ENCODE data around the gene OSBPL5. TPM values are rescaled to one million over a fixed set of nuclear protein-coding genes. Genes with fewer than 3 reads are reported as not detected.

Gene OSBPL5
- total and polyA plus RNA-seq, 4 donors: 15.2 to 51.5 (median 28.3) TPM

GRCh38 chr11:3191586-3192324 is 26.6 kb upstream of the OSBPL5 start:
- ATAC-seq (ENCODE audit: insufficient read depth, low FRiP score) (no peak), DNase-seq (no peak)
- 90 to 93% methylated on average over 19 of the region's 19 CpGs for WGBS, 2 donors
- Histone ChIP-seq H3K9me3 (ENCODE audit: control insufficient read depth in 4 of 4, insufficient read depth in 3 of 4, low read length in 3 of 4) (no peaks in the 10 kb centered on the region), H3K9ac (ENCODE audit: insufficient read depth in 1 of 2, low read length in 2 of 2) (no peak overlapping the region), H3K4me1 (ENCODE audit: control insufficient read depth in 5 of 5, insufficient read depth in 5 of 5, low read length in 5 of 5) (peaks cover 0 to 3% (median 0%) of the 10 kb centered on the region in 5 donors), H3K36me3 (ENCODE audit: control insufficient read depth in 4 of 4, insufficient read depth in 4 of 4, low read length in 4 of 4) (no peaks in the 10 kb centered on the region), H3K27me3 (ENCODE audit: control insufficient read depth in 3 of 3, insufficient read depth in 3 of 3, low read length in 2 of 3) (no peaks in the 10 kb centered on the region), H3K27ac (ENCODE audit: low read depth in 1 of 2, low read length in 1 of 2) (no peak overlapping the region), H3K4me3 (no peak overlapping the region)
- no peak for TF ChIP-seq CTCF (IDR thresholded peaks at IDR 0.05; ENCODE audit: control extremely low read depth, extremely low read depth)

GRCh38 chr11:3190600-3190999 is 25.5 kb upstream of the OSBPL5 start:
- 83 to 88% methylated on average over 6 of the region's 6 CpGs for WGBS, 2 donors
- no peak overlapping the region for H3K9ac ChIP-seq (ENCODE audit: insufficient read depth in 1 of 2, low read length in 2 of 2)
- ATAC-seq (ENCODE audit: insufficient read depth, low FRiP score): no peak
- no peak overlapping the region for H3K27ac ChIP-seq (ENCODE audit: low read depth in 1 of 2, low read length in 1 of 2)
- TF ChIP-seq CTCF (IDR thresholded peaks at IDR 0.05; ENCODE audit: control extremely low read depth, extremely low read depth): no peak
- H3K4me3 ChIP-seq: no peak overlapping the region
- H3K36me3 ChIP-seq (ENCODE audit: control insufficient read depth in 4 of 4, insufficient read depth in 4 of 4, low read length in 4 of 4): no peaks in the 10 kb centered on the region
- no peak for DNase-seq
- peaks cover 0 to 3% (median 0%) of the 10 kb centered on the region in 5 donors for H3K4me1 ChIP-seq (ENCODE audit: control insufficient read depth in 5 of 5, insufficient read depth in 5 of 5, low read length in 5 of 5)
- no peaks in the 10 kb centered on the region for H3K27me3 ChIP-seq (ENCODE audit: control insufficient read depth in 3 of 3, insufficient read depth in 3 of 3, low read length in 2 of 3)
- no peaks in the 10 kb centered on the region for H3K9me3 ChIP-seq (ENCODE audit: control insufficient read depth in 4 of 4, insufficient read depth in 3 of 4, low read length in 3 of 4)

- H3K9ac ChIP-seq (ENCODE audit: insufficient read depth in 1 of 2, low read length in 2 of 2): no peak overlapping the region
- no peaks in the 10 kb centered on the region for H3K36me3 ChIP-seq (ENCODE audit: control insufficient read depth in 4 of 4, insufficient read depth in 4 of 4, low read length in 4 of 4)
- peaks cover 0 to 3% (median 0%) of the 10 kb centered on the region in 5 donors for H3K4me1 ChIP-seq (ENCODE audit: control insufficient read depth in 5 of 5, insufficient read depth in 5 of 5, low read length in 5 of 5)
- ATAC-seq (ENCODE audit: insufficient read depth, low FRiP score) (no peak), DNase-seq (no peak)
- H3K4me3 ChIP-seq: no peak overlapping the region
- TF ChIP-seq CTCF (IDR thresholded peaks at IDR 0.05; ENCODE audit: control extremely low read depth, extremely low read depth): no peak
- no peak overlapping the region for H3K27ac ChIP-seq (ENCODE audit: low read depth in 1 of 2, low read length in 1 of 2)
- H3K9me3 ChIP-seq (ENCODE audit: control insufficient read depth in 4 of 4, insufficient read depth in 3 of 4, low read length in 3 of 4): no peaks in the 10 kb centered on the region
- no peaks in the 10 kb centered on the region for H3K27me3 ChIP-seq (ENCODE audit: control insufficient read depth in 3 of 3, insufficient read depth in 3 of 3, low read length in 2 of 3)
- 91 to 93% methylated on average over 11 of the region's 11 CpGs for WGBS, 2 donors
Observed at GRCh38 chr11:3189886-3190583, 24.9 kb upstream of the OSBPL5 start.

Measured in lung (tissue), 12 donors.